ENCODE results near the gene PMF1. TPM values are rescaled to one million over a fixed set of nuclear protein-coding genes. Genes with fewer than 3 reads are reported as not detected.

PMF1 gene
- total RNA-seq, 1 experiment from 2014 or later, result 50.2 TPM

DNA sequence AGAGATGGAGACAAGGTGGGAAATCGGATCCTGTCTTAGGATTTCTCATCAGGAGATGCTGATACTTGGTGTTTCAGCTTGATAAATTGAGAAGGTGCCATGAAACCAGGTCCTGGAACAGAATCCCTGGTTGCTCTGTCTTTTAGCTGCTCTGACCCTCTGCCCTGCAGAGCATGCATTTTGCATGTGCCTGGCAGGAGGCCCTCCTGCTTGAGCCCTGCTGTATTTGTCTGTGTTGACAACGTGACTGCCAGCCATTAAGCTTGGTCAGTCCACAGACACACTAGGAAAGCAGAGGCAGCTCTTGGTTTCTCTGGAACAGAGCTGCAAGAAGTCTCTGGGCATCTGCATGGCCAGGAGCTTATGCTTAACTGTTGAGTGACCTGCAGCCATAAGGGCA is 16.4 kb upstream of the PMF1 start:
- no TSS peak for BruUV-seq (replicated peaks)
- Histone ChIP-seq H3K36me3 (ENCODE audit: low read depth) (no peaks in the 10 kb centered on the region), H3K9me3 (ENCODE audit: insufficient read depth, low read depth) (no peaks in the 10 kb centered on the region), H2AFZ (no peak overlapping the region), H3K27me3 (ENCODE audit: insufficient read depth, low read depth) (no peaks in the 10 kb centered on the region), H3K9me2 (ENCODE audit: insufficient read depth) (no peaks in the 10 kb centered on the region), H3K4me3 (no peak overlapping the region), H3K27ac (no peak overlapping the region), H3K4me1 (replicated peaks; ENCODE audit: insufficient read depth) (peaks cover 12% of the 10 kb centered on the region), H3F3A (ENCODE audit: insufficient read depth, low read depth) (no peaks in the 10 kb centered on the region; the same call in 1 of the 2 replicates), H3K4me2 (no peak overlapping the region), H3K79me2 (ENCODE audit: low read depth) (peaks cover 42% of the 10 kb centered on the region), H4K20me1 (ENCODE audit: insufficient read depth) (no peaks in the 10 kb centered on the region; the same call in 1 of the 2 replicates)
- no peak for DNase-seq
- intact Hi-C loops (cut with micrococcal nuclease; ENCODE audit: unreplicated experiment), result no loop called here
- CTCF ChIA-PET, result no interaction called here
- POLR2A ChIA-PET (ENCODE audit: unreplicated experiment), result no interaction called here
- TF ChIP-seq EZH2 (IDR thresholded peaks at IDR 0.05; ENCODE audit: low read depth), result no peak
- TF ChIP-seq, protein P1, sequence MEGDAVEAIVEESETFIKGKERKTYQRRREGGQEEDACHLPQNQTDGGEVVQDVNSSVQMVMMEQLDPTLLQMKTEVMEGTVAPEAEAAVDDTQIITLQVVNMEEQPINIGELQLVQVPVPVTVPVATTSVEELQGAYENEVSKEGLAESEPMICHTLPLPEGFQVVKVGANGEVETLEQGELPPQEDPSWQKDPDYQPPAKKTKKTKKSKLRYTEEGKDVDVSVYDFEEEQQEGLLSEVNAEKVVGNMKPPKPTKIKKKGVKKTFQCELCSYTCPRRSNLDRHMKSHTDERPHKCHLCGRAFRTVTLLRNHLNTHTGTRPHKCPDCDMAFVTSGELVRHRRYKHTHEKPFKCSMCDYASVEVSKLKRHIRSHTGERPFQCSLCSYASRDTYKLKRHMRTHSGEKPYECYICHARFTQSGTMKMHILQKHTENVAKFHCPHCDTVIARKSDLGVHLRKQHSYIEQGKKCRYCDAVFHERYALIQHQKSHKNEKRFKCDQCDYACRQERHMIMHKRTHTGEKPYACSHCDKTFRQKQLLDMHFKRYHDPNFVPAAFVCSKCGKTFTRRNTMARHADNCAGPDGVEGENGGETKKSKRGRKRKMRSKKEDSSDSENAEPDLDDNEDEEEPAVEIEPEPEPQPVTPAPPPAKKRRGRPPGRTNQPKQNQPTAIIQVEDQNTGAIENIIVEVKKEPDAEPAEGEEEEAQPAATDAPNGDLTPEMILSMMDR (conservative IDR thresholded peaks at IDR 0.05), result no peak

DNA sequence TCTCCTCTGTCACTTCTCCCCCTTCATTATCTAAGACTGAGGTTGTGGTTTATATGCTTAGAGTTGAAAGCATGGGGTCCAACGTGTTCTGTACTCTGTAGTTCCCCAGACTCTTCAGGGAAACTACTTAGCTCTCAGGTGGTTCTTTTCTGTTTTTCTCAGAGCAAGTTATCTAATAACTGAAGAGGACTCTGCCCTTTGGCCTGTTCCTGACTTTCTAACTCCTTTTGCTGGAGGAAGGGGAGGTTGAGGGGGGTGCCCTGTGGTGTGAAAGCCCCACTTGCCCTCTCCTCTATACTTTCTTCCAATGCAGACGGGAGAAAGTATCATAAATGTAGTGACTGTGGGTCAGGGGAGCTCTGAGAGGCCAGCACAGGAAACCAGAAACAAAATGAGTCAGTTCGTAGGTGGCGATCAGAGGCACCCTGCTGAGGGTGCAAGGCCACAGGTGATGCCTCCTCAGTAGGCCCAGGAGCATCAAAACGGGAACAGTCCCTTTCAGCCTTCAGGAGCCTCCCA is 13.9 kb upstream of the PMF1 start:
- BruUV-seq (replicated peaks), result no TSS peak
- H3K36me3 ChIP-seq (ENCODE audit: low read depth), result no peaks in the 10 kb centered on the region; the same call in 1 of the 2 replicates
- intact Hi-C loops (cut with micrococcal nuclease; ENCODE audit: unreplicated experiment), result no loop called here
- no peaks in the 10 kb centered on the region for H3K9me2 ChIP-seq (ENCODE audit: insufficient read depth)
- peaks cover 42% of the 10 kb centered on the region for H3K79me2 ChIP-seq (ENCODE audit: low read depth)
- no peak overlapping the region for H3K4me3 ChIP-seq
- H3F3A ChIP-seq (ENCODE audit: insufficient read depth, low read depth), result no peaks in the 10 kb centered on the region
- no peaks in the 10 kb centered on the region; the same call in 1 of the 2 replicates for H4K20me1 ChIP-seq (ENCODE audit: insufficient read depth)
- DNase-seq, result no peak
- no peaks in the 10 kb centered on the region for H3K9me3 ChIP-seq (ENCODE audit: insufficient read depth, low read depth)
- H3K4me1 ChIP-seq (replicated peaks; ENCODE audit: insufficient read depth), result peaks cover 7% of the 10 kb centered on the region
- H3K27ac ChIP-seq, result no peak overlapping the region
- TF ChIP-seq, protein P1 (conservative IDR thresholded peaks at IDR 0.05), result no peak
- TF ChIP-seq EZH2 (IDR thresholded peaks at IDR 0.05; ENCODE audit: low read depth), result no peak
- ChIA-PET CTCF (no interaction called here), POLR2A (ENCODE audit: unreplicated experiment) (no interaction called here)
- H3K27me3 ChIP-seq (ENCODE audit: insufficient read depth, low read depth), result no peaks in the 10 kb centered on the region
- no peak overlapping the region for H2AFZ ChIP-seq
- H3K4me2 ChIP-seq, result no peak overlapping the region

DNA sequence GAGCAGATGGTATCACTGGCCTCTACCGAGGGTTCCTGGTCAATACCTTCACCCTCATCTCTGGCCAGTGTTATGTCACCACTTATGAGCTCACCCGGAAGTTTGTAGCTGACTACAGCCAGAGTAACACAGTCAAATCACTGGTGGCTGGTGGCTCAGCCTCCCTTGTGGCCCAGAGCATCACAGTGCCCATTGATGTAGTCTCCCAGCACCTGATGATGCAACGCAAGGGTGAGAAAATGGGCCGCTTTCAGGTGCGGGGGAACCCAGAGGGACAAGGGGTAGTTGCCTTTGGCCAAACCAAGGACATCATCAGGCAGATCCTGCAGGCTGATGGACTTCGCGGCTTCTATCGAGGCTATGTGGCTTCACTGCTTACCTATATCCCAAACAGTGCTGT is 12.8 kb upstream of the PMF1 start:
- no TSS peak for BruUV-seq (replicated peaks)
- CTCF ChIA-PET, result no interaction called here
- intact Hi-C loops (cut with micrococcal nuclease; ENCODE audit: unreplicated experiment), result no loop called here
- Histone ChIP-seq H3K9me3 (ENCODE audit: insufficient read depth, low read depth) (no peaks in the 10 kb centered on the region), H3K27me3 (ENCODE audit: insufficient read depth, low read depth) (no peaks in the 10 kb centered on the region), H3F3A (ENCODE audit: insufficient read depth, low read depth) (no peaks in the 10 kb centered on the region), H3K79me2 (ENCODE audit: low read depth) (peaks cover 31% of the 10 kb centered on the region), H2AFZ (no peak overlapping the region), H3K27ac (no peak overlapping the region), H3K4me3 (no peak overlapping the region), H3K4me1 (replicated peaks; ENCODE audit: insufficient read depth) (0 out of 2 replicates have a peak, but pooled peaks cover 3% of the 10 kb centered on the region), H4K20me1 (ENCODE audit: insufficient read depth) (no peaks in the 10 kb centered on the region; the same call in 1 of the 2 replicates), H3K9me2 (ENCODE audit: insufficient read depth) (no peaks in the 10 kb centered on the region), H3K4me2 (no peak overlapping the region), H3K36me3 (ENCODE audit: low read depth) (no peaks in the 10 kb centered on the region; the same call in 1 of the 2 replicates)
- POLR2A ChIA-PET (ENCODE audit: unreplicated experiment), result no interaction called here
- no peak for DNase-seq
- TF ChIP-seq EZH2 (IDR thresholded peaks at IDR 0.05; ENCODE audit: low read depth), result no peak
- TF ChIP-seq, protein P1 (conservative IDR thresholded peaks at IDR 0.05), result no peak
